HG02763 (cell line): ENCODE measurements around the gene CEACAM1.
"Not testable (repeated sequence)": the region's sequence is repeated elsewhere in the genome, so short reads cannot be mapped to it uniquely, and the experiment has no call there.

Source experiments
- ATAC-seq: cut with Tn5 transposase; IDR thresholded peaks from one replicate; pipeline ENCODE4 v1.9.1; 2021; ENCODE audit warnings: mild to moderate bottlenecking, moderate library complexity; ENCODE audit not compliant: unreplicated experiment

Gene CEACAM1

DNA sequence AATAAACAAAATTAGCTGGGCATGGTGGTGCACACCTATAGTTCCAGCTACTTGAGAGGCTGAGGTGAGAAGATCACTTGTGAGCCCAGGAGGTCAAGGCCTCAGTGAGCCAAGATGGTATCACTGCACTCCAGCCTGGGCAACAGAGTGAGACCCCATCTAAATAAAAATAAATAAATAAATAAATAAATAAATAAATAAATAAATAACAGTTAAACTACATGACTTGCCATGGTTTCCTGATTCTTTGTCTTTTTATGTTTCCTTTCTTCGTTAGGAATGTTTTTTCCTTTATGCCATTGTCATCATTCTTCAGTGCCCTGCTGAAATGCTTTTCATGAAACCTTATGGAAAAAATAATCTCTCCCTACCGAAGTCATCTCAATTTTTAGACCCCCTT, 50.3 kb downstream of the CEACAM1 start:
- ATAC-seq: no peak

GRCh38 chr19:42477117-42477516, 51.2 kb downstream of the CEACAM1 start:
- ATAC-seq: no peak

DNA sequence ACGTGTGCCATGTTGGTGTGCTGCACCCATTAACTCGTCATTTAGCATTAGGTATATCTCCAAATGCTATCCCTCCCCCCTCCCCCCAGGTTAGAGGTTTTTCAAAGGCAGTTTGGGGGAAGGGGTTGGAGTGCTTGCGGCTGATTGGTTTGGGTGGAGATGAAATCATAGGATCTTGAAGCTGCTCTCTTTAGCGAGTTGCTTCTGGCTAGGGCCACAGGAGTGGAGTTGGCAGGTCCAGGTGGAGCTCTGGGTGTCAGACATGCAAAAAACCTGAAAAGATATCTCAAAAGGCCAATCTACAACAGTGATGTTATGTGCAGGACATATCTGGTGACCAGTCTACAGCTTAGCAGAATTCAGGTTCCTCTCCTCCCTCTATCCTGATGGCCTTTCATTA, 52.9 kb downstream of the CEACAM1 start:
- no peak for ATAC-seq

DNA sequence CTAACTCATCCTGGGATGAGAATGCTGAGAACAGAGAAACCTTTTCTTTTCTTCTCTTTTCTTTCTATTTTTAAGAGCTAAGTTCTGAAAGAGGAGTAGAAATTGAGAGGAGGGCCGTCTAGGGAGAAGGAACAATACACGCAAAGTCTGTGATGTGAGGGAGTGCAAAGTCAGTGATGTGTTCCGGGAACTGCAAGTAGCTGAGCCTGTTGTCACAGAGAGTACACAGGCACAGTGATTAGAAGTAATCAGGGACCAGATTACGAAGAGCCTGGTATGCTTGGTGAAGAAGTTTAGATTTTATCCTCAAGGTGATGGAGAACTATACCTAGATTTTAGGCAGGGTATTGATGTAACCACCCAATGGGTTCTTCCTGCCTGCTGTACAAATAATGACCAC, 53.5 kb downstream of the CEACAM1 start:
- ATAC-seq: no peak

DNA sequence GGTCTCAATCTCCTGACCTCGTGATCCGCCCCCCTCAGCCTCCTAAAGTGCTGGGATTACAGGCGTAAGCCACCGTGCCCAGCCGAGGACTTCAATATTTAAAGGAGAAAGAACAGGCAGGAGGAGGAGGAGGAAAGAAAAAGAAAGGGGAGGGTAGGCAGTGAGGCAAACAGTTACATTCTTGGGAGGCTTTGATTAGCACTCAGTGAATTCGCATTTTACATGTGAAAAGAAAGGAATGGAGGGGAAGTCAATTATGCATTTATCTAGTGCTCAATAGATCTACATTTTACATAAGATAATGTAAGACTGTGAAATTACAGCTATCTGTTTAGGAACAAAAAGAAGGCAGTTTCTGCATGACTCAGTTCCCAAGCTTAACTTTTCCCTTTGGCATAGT, 54.6 kb downstream of the CEACAM1 start:
- ATAC-seq: no peak

DNA sequence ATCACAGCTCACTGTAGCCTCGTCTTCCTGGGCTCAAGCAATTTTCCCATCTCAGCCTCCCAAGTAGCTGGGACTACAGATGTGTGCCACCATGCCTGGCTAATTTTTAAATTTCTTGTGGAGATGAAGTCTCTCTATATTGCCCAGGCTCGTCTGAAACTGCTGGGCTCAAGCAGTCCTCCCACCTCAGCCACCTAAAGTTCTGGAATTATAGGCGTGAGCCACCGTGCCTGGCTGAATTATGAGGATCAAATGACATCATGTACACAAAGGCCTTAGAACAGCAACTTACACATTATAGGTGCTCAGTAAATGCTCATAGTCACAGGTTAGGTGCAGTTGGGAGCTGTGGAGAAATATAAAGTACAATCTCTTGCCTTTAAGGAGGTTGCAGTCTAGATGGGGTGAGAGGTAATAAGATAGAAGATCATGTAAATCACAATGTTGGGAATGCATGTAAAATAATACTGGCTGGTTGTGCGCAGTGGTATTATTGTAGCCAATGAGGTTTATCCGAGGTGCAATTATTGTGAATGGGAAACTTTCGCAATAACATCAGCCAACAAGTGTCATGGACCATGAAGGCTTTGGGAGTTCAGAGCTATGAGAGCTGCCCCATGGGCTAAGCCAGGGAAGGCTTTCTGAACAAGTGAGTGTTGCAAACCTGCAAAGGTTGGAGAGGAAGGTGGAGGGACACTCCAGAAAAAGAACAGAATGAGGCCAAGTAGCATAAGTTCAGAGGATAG, 55.7 kb downstream of the CEACAM1 start:
- ATAC-seq: no peak

DNA sequence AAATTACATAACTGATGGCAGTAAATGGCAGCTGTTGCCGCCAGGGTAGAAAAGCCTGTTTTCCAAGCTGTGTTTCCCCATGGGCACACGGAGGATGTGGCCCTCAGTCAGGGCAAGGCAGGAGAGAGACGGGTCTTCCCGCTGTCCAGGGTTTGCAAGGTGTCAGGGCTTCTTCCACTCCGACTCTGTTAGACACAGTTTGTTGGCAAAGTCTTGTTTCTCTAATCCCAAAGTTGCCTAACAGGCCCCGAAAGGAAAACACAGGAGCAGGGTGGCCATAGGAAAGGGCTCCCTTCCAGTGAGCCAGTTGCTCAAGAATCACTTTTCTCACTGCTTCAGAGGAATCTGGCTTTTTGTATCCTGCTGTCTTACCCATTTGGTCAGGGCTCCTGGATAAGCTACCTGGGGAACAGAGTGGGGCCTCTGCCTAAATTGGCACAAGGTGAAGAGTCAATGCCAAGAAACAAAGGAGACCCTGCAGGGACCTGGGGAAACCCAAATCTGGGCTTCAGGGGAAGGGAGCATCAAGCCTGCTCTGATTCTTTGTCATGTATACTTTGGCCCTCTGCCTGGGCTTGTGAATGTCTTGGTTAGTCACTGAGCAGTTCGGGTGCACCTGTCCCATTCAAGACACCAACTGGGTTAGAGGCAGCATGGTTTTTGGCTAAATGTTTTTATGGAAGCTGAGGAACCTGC, 56.6 kb downstream of the CEACAM1 start:
- no peak for ATAC-seq

DNA sequence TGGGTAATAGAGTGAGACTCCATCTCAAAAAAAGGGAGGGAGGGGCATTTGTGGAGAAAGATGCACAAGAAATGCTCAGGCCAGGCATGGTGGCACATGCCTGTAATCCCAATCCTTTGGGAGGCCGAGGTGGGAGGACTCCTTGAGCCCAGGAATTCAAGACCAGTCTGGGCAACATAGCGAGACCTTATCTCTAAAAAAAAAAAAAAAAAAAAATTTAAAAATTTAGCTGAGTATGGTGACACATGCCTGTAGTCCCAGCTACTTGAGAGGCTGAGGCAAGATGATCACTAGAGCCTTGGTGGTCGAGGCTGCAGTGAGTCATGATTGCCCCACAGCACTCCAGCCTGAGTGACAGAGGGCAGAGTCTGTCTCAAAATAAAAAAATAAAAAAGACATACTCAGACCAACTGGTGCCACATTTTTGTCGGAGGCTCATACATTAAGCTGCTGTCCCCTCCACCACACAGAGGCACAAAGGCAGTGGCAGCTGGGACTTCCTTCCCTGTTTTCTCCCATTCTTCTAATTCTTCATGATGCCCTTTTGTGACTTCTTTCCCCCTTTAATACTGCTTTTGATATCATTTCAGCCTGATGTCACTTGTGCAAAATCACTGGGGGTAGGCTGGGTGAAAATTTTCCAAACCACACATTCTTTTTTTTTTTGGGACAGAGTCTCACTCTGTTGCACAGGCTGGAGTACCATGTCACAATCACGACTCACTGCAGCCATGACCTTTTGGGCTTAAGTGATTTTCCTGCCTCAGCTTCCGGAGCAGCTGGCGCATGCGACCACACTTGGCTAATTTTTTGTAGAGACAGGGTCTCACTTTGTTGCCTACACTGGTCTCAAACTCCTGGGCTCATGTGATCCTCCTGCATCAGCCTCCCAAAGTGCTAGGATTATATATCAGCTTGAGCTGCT, 58.7 kb downstream of the CEACAM1 start:
- ATAC-seq: no peak

DNA sequence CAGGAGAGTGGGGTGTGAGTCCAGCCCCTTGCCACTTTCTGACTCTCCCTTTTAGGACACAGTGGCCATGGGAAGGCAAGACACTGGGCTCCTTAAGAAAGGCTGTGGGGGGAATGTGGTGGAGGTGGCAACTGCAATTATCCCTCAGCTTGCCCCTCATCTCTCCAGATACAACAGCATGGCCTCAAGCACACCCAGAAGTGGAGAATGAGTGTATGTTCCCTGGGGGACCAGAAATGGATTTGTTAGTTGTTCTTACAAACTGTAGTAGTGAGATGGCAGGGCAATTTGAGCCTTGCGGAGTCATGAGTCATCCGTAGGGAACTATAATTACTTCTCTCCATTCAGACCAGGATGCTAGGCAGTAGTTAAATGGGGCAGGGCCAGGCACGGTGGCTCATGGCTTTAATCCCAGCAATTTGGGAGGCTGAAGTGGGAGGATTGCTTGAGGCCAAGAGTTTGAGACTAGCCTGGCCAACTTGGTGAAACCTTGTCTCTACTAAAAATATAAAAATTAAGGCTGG, 59.9 kb downstream of the CEACAM1 start:
- no peak for ATAC-seq

DNA sequence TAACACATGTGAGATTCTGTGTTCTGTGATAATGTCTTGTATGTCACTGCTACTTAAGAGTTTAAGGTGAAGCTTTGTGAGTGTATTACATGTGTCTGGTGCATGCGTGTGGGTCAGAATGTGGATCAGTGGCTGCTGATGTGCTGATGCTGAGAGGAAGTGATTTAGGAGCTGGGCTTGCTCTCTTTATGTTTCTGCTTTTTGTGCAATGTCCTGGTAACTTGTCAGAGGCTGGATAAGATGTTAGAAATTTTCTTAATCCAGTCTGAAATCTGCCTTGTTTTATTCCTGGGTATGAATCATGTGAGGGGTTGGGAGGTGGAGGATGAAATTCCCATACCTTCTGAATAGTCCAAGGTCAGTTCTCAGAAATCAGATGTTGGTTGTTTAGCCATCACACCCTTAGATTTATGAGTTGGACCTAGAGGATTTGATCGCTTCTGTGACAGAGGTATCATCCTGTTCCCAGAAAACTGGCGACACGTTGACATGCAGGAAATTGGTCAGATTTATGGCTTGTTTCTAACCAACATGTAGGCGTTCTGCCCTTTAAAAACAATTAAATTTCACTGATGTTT, 61.0 kb downstream of the CEACAM1 start:
- no peak for ATAC-seq

GRCh38 chr19:42466521-42467182, 61.6 kb downstream of the CEACAM1 start:
- ATAC-seq: no peak

DNA sequence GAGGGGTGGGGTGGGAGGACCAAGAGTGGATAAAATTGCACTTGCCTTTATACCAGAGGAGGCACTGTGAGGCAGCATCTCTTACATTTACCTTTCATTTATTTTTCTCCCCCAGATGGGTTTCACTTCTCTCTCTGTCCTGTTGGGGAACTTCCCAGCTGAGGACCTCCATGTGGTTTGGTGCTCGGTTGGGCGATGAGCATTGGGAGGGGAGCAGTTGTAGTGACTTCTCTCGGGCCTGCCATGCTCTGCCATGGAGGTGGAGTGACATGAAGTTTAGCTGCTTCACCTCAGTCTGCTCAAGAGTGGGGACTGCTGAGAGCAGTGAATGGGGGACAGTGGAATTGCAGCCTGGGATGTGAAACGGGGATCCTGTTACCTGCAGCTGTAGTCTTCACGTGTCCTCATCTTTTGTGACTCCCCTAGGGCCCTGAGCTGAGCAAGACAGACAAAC, 62.4 kb downstream of the CEACAM1 start:
- peak; percentile 55 for ATAC-seq

DNA sequence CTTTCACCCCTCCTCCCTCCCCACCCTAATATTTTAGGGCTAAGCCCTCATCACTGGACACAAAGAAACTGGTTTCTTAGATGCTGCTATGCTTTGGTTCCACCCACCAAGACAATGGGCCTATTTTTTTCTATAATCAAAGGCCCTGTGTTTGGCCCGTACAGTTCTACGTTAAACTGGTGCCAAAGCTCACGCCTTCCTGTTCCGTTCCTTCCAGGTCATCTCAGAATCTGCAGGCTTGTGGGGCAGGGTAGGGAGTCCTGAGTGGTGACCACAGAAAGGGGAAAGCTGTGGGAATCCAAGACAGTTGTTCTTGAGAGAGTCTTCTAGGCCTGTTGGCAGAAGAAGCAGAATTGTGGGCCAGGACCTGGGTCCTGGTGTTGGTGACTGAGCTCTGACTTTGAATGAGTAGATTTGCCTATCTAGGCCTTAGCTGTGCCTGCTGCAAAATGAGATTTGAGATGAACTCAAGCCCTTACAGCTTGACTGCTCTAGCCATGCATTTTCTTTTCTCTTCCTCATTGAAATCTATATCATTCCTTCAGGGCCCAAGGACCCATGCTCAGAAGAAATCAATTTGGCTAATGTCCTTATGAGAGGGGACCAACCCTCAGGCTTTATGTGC, 66.5 kb downstream of the CEACAM1 start:
- ATAC-seq: no peak

GRCh38 chr19:42461231-42461630, 67.0 kb downstream of the CEACAM1 start:
- ATAC-seq: not testable (repeated sequence)

GRCh38 chr19:42459926-42460325, 68.4 kb downstream of the CEACAM1 start:
- ATAC-seq: no peak
